NCI-H1105 (cell line): ENCODE measurements around the gene APCDD1.
"Not testable (repeated sequence)": the region's sequence is repeated elsewhere in the genome, so short reads cannot be mapped to it uniquely, and the experiment has no call there.

Experiments used
- DNase-seq: peaks from one replicate; lab custom pipeline; 2025; lab: John Stamatoyannopoulos, UW

APCDD1 gene

DNA sequence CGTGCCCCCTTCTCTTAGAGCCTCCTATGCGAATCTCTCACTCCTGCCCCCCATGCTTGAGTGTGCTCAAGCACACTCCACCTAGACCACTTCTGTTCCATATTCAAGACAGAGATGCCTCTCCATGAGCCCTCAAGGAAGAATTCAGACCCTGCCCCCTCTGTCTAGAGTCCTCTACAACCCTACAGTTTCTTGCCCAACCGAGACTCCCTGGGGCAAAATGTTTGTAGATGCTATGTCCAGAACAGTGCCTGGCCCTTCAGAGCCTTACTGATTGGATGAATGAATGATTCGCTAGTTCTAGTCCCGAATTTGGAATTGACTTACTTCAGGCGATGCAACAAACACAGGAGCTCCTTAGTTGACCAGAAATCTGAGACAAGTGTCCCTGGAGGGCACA lies 8.7 kb downstream of the APCDD1 start:
- no peak for DNase-seq

DNA sequence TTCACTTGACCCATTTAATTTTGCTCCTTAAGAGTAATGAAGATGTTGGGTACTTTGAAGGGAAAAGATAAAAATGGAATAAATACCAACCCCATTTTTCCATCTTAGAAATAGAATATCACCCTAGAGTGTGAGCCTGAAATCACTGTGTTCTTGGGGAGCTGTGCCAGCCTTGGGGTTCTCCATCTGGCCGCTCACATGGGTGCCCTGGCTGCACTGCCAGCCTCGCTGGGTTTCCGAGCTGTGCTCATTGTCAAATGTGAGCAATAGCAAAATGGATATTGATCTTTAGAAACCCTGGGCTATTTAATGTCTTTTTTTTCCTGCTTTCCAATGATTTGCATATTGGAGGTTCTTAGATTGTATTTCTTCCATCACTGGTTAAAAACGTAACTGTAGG lies 9.3 kb downstream of the APCDD1 start:
- no peak for DNase-seq

DNA sequence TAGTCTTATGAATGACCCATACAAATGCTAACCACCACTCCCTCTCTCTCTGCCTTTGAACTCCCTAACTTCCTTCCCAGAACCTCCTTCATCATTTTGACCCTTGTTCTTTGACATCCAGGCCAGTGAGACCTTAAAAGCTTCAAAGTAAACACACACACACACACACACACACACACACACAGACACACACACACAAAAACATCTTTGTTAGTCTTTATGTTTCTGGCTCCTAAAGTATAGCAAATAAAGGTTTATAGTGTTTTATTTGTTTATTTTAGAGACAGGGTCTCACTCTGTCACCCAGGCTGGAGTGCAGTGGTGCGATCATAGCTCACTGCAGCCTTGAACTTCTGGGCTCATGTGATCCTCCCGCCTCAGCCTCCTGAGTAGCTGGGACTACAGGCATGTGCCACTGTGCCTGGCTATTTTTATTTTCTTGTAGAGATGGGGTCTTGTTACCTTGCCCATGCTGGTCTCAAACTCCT lies 9.8 kb downstream of the APCDD1 start:
- not testable (repeated sequence) for DNase-seq

DNA sequence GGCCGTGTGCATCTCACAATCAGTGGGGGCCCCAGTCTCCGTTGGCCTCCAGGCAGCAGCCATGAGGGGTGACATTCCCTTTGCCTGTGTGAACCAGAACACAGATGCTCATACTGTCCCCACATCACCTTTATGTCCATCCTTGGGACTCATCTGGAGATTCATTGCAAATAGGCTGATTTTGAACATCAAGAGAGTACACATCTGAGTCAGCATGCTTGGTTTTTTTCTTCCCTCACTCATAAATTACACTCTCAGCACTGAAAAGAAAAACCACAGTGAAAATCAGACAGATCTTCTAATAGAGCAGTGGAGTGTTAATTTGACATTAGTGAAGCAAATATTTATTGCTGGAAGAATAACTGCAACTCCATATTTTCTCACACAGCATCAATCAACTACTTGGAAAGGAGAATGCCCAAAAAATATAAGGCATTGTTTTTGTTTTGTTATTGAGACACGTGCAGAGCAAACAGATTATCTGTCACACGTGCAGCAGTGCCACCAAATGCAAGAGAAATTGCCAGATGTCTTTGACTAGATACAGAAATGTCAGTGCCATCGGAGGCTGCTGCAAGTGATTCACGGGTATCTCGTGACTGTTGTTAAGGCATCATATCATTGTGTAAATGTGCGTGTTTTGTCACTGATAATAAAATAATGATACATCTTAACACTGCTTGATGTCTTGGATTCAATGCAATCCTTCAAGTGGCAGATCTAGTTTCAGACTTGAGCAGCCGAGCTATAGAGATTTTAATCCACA lies 10.9 kb downstream of the APCDD1 start:
- no peak for DNase-seq

DNA sequence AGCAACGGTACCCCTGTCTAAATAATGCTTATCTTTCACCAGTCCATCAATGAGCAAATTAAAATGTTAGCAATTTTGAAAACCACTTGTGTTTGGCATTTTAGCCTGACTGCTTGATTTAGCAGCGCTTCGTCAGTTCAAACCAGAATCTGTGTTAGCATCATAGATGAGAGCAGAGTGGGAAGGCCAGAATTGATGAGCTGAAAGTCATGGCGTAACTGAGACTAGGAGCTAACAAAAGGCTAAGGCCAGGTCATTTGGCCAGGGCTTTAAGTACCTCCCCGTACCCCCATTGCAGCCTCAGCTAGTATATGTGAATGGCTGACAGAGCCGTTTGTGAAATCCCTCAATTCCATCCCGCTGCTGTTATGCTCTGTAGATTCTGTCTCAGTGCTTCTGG lies 16.0 kb downstream of the APCDD1 start:
- no peak for DNase-seq

DNA sequence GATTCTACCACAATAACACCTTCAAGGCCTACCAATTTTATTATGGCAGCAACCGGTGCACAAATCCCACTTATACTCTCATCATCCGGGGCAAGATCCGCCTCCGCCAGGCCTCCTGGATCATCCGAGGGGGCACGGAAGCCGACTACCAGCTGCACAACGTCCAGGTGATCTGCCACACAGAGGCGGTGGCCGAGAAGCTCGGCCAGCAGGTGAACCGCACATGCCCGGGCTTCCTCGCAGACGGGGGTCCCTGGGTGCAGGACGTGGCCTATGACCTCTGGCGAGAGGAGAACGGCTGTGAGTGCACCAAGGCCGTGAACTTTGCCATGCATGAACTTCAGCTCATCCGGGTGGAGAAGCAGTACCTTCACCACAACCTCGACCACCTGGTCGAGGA lies 17.1 kb downstream of the APCDD1 start:
- no peak for DNase-seq

DNA sequence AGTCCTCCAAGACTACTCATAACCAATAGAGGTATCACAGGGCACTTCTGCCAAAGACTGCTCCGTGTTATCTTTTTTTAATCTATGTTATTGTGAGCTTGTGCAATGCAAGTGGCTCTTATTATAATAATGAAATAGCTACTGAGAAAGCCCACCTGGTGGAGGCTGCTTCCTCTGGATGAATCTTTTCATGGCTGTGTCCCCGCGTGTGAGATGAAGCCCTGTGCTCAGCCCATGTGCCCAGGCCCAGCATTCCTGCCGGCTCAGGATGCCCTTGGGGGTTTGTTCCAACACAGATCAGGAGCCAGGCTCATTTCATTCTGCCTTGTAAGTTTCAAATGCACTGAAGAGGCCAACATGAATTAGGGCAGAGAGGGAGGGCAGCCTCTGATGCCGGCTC lies 18.7 kb downstream of the APCDD1 start:
- DNase-seq, result no peak

DNA sequence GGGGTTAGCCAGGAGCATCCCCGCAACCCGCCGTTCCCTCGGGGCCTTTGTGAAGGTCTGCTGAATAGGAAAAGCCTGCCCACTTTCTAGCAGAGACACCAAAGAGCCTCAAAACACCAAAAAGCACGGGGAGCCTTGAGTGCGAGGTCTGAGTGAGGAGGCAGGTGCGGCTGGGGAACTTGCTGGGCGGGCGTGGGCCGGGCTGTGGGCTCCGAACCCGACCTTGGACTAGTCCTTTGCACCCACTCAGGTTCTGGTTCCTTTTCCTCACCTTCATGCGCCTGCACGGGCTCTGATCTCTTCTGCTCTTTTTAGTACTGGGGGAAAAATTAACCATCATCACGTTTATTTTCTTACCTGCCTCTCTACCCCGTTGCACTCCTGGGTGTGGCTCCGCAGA lies 19.9 kb downstream of the APCDD1 start:
- DNase-seq, result no peak

DNA sequence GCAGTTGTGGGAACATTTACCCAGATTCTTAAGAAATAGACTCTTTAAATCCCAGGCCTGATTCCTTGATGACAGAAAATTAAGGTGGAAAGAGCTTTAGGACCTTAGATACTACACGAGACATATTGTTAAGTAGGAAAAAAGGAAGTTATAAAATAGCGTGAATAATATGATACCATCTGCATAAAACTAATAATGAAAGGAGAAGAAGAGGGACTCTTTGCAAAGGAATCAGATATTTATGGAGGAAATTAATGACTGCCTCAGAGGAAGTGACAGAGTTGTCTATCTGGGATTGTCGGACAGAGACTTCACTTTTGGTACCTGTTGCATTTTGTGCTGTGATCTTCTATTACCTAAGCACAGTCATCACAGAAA lies 20.8 kb downstream of the APCDD1 start:
- DNase-seq, result no peak

DNA sequence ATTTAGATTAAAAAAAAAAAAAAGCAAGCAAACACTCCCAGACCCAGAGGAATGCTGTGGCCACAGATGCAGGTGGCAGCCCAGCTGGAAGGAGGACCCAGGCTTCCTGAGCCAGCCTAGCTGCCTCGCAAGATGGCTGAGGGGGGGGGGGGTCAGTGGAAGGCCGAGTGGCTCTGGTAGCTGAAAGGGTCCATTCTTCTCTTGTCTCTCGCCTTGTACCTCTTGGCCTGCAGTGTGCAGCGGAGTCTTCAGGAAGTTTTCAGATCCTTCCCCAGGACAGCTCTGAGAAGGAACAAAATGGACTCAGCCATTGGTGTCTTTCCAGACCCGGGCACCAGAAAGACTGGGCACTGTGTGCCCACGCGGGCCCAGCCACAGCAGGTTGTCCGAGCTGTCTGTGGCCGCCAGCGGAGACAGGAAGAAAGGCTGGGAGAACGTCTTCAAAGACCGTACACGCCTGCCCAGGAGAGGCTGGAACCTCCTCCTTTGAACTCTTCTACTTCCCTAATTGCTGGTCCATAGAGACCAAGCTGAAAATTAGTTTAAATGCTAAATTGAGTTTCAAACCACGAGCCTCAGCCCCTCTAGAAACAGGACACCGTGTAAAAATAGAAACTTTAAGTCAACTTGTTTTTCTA lies 21.3 kb downstream of the APCDD1 start:
- DNase-seq, result no peak

DNA sequence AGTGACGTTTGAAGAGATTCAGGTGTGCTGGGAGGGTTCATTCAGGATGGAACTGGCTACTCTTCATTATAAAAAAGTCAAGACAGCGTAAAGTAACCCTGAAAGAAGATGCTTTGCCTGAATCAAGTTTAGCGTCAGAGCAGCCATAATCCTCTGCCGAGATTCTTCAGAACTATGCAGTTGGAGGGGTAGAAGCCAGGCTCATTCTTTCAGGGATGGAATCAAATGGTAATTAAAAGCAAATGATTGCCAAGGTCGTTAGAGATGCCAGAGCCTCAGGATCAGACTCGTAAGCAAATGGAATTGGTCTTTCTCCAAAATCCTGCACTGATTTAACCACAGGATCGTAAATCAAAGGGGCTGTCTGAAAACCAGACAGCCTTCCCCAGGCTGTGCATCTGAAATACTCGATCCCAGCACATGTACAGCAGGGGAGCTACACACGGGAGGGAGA lies 21.9 kb downstream of the APCDD1 start:
- no peak for DNase-seq

DNA sequence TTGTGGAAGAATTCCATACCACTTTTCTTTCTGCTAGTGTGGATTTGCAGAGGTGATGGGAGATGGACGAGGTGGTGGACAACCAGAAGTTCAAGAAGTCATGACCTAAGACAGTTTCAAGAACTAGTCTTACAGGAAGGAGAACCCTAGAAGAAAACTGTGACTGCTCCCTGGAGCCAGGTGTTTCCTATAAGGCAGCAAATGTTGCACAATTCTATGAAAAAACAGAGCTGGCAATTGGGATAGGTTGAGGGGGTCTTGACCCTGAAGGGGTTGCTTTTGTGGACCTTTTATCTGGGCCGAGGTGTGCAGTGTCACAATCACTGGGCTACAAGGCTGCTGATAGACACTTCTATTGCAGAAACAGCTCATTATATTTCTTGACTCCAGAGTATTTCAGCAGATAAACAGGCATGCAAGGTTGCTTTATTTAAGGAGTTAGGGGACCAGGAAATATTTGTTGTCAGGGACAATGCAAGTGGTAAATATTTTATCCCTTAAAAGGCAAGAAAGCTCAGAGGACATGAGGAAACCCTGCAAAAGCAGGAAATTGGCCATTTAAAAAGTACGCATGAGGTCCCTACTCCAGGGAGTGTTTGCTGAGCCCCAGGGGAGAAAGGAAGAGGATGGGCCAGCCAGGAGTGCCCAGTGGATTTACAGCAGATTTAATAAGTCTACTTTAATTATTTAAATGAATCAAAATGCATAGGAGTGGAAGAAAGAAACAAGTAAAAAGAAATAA lies 22.9 kb downstream of the APCDD1 start:
- no peak for DNase-seq

DNA sequence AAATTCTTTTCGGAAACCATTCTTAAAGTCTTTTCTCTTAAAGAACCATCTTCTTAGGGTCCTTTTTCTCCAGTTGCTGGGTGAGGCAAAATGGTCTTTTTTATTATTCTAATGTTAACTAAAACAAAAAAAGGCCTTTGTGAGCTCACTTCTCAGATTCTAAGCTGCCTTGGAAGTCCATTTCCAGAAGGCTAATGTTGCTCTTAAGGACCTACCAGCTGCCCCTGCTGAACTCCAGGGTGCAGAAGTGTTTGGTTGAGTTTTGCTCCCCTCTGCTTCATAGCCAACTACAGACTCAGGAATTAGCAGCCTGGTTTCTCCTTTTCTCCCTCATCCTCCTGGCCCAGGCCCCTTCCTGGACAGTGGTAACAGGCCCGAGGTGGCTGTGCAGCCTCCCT lies 23.4 kb downstream of the APCDD1 start:
- no peak for DNase-seq

DNA sequence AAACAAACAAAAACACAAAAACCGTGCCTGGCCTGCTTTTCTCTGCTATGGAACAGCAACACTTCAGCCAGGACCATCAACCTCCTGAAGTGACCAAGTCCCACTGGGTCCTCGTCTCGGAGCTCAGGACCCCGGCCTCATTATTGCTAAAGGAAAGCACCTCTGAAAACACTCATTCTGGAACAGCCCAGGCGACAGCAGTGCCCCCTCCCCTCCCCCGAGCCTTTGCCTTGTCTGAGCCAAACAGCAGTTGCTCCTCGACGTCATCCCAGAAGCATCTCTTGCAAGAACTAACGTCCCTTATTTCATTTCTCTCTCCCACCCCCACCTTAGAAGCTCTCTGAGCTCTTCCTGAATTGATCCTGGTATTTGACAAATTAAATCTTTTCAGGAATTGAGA lies 27.4 kb downstream of the APCDD1 start:
- no peak for DNase-seq

DNA sequence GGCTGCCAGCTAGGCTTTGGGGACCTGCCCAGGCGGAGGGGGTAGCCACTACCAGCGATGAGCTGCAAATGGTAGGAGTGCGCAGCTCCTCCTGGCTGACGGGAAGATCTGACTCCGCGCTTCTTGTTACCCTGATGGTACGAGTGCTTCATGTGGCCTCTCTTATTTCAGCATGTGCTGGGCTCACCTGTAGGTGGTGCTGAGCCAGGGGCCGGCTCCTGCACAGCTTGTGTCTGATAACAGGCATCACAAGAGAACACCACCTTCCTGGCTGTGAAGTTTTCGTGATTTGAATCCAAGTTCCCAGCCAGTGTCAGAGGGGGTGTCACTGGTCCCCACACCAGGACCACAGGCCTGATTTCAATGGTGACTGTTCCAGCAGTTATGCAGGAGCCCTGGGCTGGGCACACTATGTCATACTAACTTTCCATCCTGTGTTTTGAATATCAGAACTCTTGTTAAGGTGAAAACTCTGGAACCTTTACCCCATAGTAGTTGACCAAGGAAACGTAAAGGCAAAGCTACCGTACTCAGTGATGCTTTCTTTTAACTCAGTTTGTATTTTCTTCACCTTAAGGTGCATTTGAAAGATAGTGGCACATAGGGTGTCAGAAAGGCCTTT lies 28.0 kb downstream of the APCDD1 start:
- DNase-seq, result no peak

DNA sequence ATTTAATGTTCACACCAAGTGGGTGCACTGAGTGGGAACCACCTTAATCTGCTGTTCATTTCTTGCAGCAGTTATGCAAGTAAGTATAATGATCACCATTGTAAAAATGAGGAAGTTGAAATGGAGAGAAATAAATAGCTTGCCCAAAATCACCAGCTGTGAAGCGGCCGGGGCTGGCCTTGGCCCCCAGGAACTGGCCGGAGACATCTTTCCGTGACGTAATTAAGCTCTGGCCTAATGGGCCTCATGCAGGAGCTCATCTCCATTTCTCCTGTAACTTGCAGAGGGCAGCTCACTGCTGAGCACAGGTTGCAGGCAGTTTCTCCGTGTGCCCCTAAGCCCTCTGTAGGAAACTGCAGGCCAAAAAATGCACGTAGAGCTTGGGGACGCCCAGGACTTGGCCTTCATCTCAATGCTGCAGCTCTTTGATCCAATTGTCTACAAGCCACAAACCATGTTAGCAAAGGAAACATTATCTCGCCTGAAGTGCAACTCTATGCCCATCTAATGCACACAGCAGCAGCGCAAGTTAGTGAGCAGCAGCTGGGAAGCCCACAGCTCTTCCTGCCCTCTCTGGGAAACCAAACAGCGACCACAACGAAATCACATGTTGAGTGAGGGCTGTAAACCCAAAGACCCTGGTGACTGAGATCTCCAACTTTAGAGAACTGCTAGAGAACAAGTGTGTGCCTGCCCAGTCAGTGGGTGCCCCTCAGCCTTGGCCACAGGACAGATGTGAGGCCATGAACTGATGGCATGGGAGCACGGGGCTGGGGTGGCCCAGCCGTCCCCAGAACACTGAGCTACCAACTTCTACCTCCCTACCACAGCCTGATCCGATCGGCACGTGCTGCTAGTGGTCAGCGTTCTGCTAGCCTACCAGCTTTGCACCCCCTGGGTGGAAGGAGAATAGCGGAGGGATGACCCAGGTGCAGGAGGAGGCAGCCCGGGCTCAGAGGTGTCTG lies 28.8 kb downstream of the APCDD1 start:
- no peak for DNase-seq

DNA sequence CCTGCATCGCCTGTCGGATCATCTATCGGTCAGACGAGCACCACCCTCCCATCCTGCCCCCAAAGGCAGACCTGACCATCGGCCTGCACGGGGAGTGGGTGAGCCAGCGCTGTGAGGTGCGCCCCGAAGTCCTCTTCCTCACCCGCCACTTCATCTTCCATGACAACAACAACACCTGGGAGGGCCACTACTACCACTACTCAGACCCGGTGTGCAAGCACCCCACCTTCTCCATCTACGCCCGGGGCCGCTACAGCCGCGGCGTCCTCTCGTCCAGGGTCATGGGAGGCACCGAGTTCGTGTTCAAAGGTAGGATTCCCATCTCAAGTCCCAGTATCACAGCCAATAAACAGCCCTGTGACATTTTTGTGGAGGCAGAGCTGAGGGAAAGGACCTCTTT lies 31.0 kb downstream of the APCDD1 start:
- no peak for DNase-seq

DNA sequence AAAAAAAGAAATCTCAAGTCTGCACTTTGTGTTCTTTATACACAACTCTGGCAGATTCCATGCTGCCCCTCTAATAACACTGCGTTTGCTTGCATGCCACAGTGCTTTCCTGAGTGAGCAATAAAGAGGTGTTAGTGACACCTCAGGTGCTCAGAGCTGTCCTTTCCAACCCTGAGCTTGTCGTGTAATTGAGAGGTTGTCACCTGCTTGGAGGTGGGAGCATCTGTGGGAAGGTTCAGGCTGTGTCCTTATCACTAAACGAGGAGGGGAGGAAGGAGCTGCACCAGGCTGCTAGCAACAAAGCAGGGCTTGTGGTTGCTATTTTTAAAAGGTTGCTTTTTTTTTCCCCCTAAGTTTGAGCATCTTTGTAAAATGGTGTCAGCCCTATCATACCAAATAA lies 31.9 kb downstream of the APCDD1 start:
- no peak for DNase-seq

DNA sequence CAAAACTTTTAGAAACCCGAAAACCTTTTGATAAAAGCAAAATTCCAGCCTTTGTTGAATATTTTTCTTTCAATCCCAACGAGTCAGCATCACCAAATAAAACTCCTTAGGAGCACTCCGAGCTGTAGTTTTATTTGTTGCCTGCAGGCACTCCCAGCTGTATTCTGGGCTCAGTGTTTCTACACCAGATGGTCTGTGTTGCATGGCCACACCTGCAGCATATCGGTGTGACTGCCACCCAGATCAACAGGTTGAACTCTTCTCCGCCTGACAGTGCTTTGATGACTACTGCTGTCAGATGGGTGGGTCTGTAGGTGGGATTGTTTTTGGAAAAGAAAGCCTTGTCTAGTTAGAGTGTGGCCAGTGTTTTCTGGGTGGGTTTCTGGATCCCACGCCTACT lies 32.7 kb downstream of the APCDD1 start:
- DNase-seq, result no peak

DNA sequence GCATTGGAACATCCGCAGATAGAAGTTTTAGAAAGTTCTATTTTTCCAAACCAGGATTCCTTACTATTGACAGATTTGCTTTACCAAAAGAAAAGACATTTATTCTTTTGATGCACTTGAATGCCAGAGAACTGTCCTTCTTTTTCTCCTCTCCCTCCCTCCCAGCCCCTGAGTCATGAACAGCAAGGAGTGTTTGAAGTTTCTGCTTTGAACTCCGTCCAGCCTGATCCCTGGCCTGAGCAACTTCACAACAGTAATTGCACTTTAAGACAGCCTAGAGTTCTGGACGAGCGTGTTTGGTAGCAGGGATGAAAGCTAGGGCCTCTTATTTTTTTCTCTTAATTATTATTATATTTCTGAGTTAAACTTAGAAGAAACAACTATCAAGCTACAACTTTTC lies 33.6 kb downstream of the APCDD1 start:
- DNase-seq, result no peak

DNA sequence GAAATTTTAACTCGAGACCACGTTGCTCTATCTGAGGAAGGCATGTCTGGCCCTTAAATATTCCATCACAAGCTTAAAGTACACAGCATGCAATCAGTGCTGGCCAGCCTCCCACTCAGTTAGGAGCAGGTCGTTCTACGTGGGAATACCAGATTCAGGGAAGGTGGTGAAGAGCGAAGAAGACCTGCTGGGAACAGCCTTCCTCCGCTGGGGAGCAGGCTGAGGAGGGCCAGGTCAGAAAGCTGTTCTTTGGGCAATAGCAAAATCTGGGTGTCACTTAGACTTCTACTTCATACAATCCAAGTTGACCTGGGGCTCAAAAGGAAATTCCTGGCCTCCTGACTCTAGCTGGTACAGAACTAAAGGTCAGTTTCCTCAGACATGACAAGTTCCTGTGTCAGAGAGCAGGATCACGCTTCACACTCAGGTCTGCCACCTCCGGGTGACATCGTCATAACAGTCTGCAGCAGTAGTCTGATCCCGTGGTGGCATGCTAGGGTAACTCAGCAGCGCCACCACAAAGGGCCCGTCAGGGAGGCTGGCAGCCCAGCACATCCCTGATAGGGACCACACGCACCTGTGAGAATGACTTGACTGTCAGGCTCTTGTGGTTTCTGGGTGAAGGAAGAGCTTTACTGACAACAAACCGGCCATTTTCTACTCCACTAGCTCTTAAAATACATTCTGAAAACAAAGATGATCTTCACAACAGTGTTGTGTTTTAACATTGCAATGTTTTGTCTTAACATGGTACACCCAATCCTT lies 36.1 kb downstream of the APCDD1 start:
- no peak for DNase-seq
